Activated T-cell treated with anti-CD3 and anti-CD28 coated beads, Interleukin-2, amount 50 U/mL, for 1 hour (primary cell): Measurements from ENCODE around the gene TANC2.

Source experiments
- DNase-seq: peaks from one replicate; pipeline ENCODE4 v3.0.0-alpha.2; 2020

TANC2 gene

GRCh38 chr17:62965686-62966425 is at the start of gene TANC2:
TANC2 (plus strand) TSS chr17:62966235; CDS start chr17:63009560, 43,325 bp downstream.
- DNase-seq = peak; percentile 86

- no peak for DNase-seq
Measured at GRCh38 chr17:62916684-62917571, 49.1 kb upstream of the TANC2 start.

- DNase-seq = no peak
Measured at GRCh38 chr17:62919388-62919787, 46.6 kb upstream of the TANC2 start.

- no peak for DNase-seq
Measured at GRCh38 chr17:62920300-62920699, 45.7 kb upstream of the TANC2 start.

GRCh38 chr17:62921817-62922216 is 44.2 kb upstream of the TANC2 start:
- DNase-seq = no peak

DNA sequence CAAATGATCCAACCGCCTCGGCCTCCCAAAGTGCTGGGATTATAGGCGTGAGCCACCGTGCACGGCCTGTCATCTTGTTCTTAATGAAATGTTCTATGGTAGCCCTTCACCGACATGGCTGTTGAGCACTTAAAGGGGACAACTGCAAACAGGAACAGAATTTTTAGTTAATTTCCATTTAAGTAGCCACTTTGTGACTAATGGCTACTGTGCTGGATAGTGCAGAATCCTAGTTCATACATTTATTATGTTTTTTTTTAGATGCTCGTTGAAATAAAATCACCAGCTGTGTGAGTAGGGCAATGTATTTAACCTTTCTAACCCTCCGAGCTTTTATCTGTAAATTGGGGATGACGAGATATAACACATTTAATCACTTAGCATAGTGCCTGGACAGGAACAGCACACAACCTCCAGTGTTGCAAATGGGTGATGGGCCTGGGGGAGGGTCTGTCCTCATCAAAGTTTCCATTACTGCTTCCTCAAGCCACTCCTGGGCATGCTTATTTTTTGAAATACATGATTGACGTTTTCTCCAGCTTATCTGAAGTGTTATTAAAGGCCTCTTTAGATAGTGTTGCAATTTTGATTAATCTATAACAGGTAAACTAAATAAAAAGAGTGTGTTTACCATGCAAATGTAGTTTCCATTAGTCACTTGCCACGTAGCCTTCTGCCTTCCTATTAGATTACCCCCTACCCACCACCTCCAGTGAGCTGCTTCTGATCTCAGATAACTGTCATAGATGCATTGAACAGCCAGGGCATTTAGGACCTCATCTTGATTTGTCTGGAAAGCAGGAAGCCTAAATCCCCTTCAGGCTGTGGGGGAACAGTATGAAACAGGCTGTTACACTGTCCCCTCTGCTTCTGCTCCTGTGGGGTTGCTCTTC is 42.5 kb upstream of the TANC2 start:
- DNase-seq = no peak

DNA sequence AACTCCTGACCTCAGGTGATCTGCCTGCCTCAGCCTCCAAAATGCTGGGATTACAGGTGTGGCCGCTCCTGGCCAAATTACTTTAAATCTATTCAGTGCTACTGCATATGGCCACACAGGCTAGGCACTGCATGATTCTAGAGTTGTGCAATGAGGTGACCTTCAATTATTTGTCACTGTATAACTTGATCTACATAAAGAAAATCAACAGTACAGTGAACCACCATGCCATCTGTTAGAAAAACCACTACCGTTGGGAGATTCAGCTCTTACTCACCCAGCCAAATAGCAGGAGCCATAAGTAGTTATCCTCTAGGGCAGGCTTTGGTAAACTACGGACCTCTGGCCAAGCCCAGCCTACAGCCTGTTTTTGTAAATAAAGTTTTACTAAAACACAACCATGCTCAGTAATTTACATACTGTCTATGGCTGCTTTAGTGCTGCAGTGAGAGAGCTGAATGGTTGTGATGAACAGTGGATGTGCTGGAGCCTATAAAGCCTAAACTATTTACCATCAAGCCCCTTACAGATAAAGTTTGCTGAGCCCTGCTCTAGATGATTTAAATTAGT is 40.7 kb upstream of the TANC2 start:
- no peak for DNase-seq

GRCh38 chr17:62927083-62927482 is 39.0 kb upstream of the TANC2 start:
- no peak for DNase-seq

DNA sequence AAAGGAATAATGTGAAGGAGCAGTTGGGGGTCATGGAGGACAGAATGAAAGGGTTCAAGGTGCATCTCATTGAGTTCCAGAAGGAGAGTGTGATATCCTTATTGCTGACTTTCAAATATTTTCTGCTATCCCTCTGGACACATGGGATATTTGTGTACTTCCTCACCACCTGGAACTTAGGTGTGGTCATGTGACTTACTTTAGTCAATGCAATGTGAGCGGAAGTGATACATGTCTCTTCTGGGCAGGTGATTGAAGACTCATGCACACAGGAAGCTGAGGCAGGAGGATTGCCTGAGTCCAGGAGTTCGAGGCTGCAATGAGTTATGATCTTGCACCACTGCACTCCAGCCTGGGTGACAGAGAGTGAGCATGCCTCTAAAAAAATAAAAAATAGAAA is 36.7 kb upstream of the TANC2 start:
- no peak for DNase-seq

DNA sequence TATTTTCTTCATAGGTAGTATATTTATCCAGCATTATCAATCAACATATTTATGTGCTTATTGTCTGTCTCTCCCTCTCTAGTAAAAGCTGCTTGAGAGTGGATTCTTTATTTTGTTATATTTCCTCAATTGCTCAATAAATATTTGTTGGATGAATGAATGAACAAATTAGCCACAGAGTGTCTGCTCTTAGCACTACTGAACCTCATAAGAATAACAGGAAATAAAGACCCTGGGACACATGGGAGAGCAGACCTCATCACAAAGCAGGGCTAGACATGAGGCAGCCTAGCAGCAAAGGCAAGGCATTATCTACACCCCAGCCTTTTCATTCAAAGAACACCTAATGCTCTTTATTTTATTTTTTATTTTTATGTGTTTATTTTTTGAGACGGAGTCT is 34.9 kb upstream of the TANC2 start:
- DNase-seq = no peak

- no peak for DNase-seq
Measured at GRCh38 chr17:62933501-62934385, 32.3 kb upstream of the TANC2 start.

DNA sequence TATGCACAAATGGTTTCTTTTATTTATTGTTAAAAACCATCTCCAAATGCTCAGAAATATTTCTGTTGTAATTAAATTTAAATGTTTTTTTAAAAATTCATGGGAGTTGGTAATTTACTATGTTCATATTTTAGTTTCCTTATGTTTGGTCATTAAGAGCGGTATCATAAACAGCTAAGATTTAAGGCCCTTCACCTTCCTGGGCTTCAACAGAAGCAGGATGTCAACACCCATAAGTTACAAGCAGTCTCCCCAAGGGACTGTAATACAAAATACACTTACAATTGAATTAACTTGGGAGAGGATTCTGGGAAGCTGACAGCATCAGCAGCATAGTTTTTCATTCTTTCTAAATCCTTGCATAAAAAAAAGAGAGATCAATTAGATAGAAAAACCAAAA is 30.9 kb upstream of the TANC2 start:
- no peak for DNase-seq

DNA sequence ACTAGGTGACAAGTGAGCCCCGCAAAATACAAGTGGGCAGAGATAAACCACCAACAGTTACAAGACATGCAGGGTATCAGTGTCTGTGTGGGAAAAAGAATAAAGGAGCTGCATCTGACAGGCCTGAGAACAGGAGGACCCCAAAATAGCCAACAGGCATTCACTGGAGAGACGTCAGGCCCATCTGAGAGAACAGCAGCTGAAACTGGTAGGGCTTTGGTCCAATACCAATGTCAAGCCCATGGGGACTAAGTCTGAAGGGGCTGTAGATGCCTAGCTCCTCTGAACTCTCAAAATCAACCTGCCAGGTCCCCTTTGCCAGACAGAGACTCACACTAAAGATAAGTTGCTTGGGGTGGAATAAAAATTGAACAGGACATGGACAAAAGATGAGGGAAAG is 30.5 kb upstream of the TANC2 start:
- no peak for DNase-seq

DNA sequence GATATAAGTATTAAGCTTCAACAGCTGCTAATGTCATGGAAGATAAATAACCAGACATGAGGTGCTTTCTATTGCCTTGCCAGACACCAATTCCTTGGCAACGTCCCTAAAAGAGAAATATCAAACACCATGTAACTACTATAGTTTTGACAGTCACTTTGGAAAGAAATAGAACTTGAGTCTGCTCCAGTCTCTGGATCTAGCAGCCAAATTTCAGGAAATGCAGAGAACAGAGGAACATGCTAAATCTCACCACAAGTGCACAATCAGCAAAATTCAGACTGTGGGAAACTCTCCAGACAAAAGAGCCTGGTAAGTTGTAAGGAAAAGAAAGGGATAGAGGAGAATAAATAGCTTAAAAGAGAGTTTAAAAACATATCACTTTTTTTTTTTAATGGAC is 28.4 kb upstream of the TANC2 start:
- no peak for DNase-seq

DNA sequence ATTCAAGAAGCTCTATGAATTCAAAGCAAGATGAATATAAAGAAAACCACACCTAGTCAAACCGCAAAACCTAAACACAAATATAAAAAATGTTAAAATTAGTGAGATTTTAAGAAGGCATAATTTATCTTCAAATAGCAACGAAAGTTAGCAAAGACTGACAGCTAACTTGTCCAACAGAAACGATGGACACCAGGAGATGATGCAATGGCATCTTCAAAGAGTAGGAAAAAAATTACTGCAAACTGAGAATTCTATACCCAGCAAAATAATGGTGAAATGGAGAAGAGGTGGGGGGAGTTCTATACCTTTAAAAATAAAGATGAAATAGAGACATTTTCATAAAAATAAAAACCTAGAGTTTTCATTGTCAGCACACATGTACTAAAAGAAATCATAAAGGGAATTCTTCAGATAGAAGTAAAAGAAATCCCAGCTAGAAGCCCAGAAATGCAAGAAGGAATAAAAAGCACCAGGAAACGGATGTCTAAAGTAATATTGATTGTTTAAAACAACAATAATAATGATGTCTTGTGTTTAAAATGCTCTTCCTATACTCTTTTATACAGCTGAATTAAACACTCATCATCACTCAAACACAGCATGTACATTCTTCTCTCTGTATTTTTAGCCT is 24.6 kb upstream of the TANC2 start:
- no peak for DNase-seq

DNA sequence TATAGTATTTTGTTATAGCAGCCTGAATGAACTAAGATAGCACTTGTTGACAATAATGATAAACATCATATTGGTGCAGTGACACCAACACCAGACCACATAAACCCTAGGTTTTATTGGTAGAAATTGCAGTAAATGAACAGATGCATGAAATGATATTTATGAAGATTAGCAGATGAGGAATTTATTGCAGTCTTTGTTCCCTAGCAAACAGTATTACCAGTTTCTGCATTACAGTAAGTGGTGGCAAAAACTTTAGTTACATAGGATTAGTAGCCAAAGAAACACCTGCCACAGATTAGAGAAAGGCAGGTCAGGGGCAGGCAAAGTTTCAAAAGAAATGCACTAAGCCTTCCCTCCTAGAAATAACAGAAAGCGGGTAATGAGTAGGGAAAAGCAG is 17.7 kb upstream of the TANC2 start:
- no peak for DNase-seq

DNA sequence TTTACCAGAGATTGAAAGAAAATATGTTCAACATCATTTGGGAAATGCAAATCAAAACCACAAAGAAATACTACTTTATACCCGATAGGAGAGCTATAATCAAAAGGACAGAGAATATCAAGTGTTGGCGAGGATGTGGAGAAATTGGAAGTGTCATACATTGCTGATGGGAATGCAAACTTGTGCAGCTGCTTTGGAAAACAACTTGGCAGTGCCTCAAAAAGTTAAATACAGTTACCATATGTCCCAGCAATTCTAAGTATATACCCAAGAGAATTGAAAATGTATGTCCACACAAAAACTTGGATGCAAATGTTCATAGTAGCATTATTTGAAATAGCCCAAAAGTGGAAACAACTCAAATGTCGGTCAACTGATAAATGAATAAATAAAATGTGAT is 17.0 kb upstream of the TANC2 start:
- DNase-seq = no peak

DNA sequence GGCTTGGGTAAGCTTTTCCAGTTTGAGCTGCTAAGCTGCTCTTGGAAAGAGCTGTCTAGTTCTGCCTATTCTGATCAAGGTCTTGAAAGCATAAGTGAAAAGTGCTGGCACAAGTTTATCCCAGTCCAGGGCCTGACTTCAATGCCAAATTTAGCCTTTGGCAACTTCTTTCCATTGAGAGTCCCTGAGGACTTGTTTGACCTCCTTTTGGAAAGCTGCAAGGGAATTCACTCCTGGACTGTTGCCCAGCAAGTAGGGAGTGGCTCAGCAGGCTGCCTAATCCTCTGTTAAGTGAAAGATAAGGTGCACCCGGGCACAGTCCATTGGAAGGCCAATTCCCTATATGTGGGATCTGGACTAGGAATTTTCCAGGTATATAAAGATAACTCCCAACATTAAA is 16.0 kb upstream of the TANC2 start:
- no peak for DNase-seq

GRCh38 chr17:62955841-62956352 is 10.1 kb upstream of the TANC2 start:
- DNase-seq = no peak

GRCh38 chr17:62963296-62963695 is 2.7 kb upstream of the TANC2 start:
- no peak for DNase-seq

DNA sequence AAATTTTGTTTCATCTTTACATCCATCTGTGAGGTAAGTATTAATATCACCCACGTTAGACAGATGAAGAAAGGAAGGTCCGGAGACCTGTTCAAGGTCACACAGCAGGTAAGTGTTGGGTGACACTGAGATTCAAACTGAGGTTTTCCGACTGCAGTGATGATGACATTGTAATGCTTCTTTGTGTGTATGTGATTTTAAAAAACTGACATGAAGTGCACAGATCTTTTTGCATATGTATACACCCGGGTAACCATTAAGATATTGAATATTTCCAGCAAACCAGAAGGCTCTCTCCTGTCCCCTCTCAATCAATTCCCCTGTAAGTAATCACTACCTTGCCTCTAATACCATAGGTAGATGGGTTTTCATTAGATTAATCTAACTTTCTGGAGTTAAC is 1.5 kb upstream of the TANC2 start:
- no peak for DNase-seq
